Tibial artery (tissue), 4 donors: ENCODE results near the gene PAWR.

ENCODE experiments used
- DNase-seq, 2 donors: peaks; one replicate each; pipeline ENCODE4 v3.0.0-alpha.2; 2019
- H3K27ac ChIP-seq, 2 donors: fragments of 200-600 bp; sonication (generic) in 1 of 2; 1 replicate in 1 of 2; 2 replicates in 1 of 2; pipeline ENCODE4 v1.5.1; 2018 to 2019; ENCODE audit warnings: mild to moderate bottlenecking in 1 of 2
- H3K27me3 ChIP-seq, 2 donors: fragments of 200-600 bp; sonication (generic) in 1 of 2; one replicate each; pipeline versions ENCODE4 v1.5.1 to v1.6.0; 2016 to 2019
- H3K36me3 ChIP-seq, 3 donors: fragments of 200-600 bp; sonication (generic) in 2 of 3; one replicate each; pipeline ENCODE4 v1.5.1; 2016 to 2019; ENCODE audit warnings: mild to moderate bottlenecking in 2 of 3
- H3K4me1 ChIP-seq, 4 donors: fragments of 200-600 bp; sonication (generic) in 2 of 4; 1 replicate in 3 of 4; 2 replicates in 1 of 4; pipeline ENCODE4 v1.5.1; 2016 to 2019
- H3K4me3 ChIP-seq, 2 donors: fragments of 200-600 bp; sonication (generic) in 1 of 2; 1 replicate in 1 of 2; 2 replicates in 1 of 2; pipeline ENCODE4 v1.5.1; 2018 to 2019; ENCODE audit warnings: mild to moderate bottlenecking in 2 of 2
- H3K9me3 ChIP-seq, 3 donors: fragments of 200-600 bp; sonication (generic) in 1 of 3; one replicate each; pipeline ENCODE4 v1.5.1; 2016 to 2019
- CTCF ChIP-seq, 2 experiments: fragments of 200-600 bp in 1 of 2; fragments of 450-650 bp in 1 of 2; IDR thresholded peaks; one replicate each; pipeline ENCODE4 v1.5.1; 2017 to 2019; ENCODE audit warnings: antibody characterized with exemption in 2 of 2, mild to moderate bottlenecking in 1 of 2, moderate library complexity in 1 of 2
- intact Hi-C: fragments of 100-400 bp; cut with DNase I; formaldehyde crosslinking; loops from one replicate; pipeline ENCODE4 v1.15.0; 2023; ENCODE audit warnings: low total_unique reads

Gene PAWR

GRCh38 chr12:79665212-79665887 lies 25.4 kb downstream of the PAWR start:
- H3K27me3 ChIP-seq: no peaks in the 10 kb centered on the region
- no peak for DNase-seq
- H3K4me3 ChIP-seq: no peak overlapping the region
- no peaks in the 10 kb centered on the region for H3K9me3 ChIP-seq
- intact Hi-C loops: no loop called here
- peaks cover 0 to 64% (median 16%) of the 10 kb centered on the region in 4 donors for H3K4me1 ChIP-seq
- TF ChIP-seq CTCF (IDR thresholded peaks at IDR 0.05): no peak
- no peaks in the 10 kb centered on the region for H3K36me3 ChIP-seq
- H3K27ac ChIP-seq: peak overlapping the region in 1 of 2 donors; percentile 1

- H3K27me3 ChIP-seq: no peaks in the 10 kb centered on the region
- DNase-seq: no peak
- H3K4me3 ChIP-seq: no peak overlapping the region
- peak overlapping the region in 1 of 2 donors; percentile 11 for H3K27ac ChIP-seq
- no peaks in the 10 kb centered on the region for H3K36me3 ChIP-seq
- no peak for TF ChIP-seq CTCF (IDR thresholded peaks at IDR 0.05)
- H3K4me1 ChIP-seq: peaks cover 0 to 56% (median 15%) of the 10 kb centered on the region in 4 donors
- intact Hi-C loops: no loop called here
- H3K9me3 ChIP-seq: no peaks in the 10 kb centered on the region
Measured at GRCh38 chr12:79664518-79664917, 26.2 kb downstream of the PAWR start.

GRCh38 chr12:79662046-79662811 lies 28.5 kb downstream of the PAWR start:
- Histone ChIP-seq H3K27me3 (no peaks in the 10 kb centered on the region), H3K9me3 (no peaks in the 10 kb centered on the region), H3K4me1 (peaks cover 0 to 54% (median 10%) of the 10 kb centered on the region in 4 donors), H3K36me3 (no peaks in the 10 kb centered on the region), H3K4me3 (no peak overlapping the region), H3K27ac (no peak overlapping the region)
- intact Hi-C loops: no loop called here
- no peak for TF ChIP-seq CTCF (IDR thresholded peaks at IDR 0.05)
- DNase-seq: no peak

GRCh38 chr12:79661629-79662028 lies 29.1 kb downstream of the PAWR start:
- peaks cover 0 to 51% (median 10%) of the 10 kb centered on the region in 4 donors for H3K4me1 ChIP-seq
- H3K27me3 ChIP-seq: no peaks in the 10 kb centered on the region
- H3K9me3 ChIP-seq: no peaks in the 10 kb centered on the region
- no peaks in the 10 kb centered on the region for H3K36me3 ChIP-seq
- no peak for TF ChIP-seq CTCF (IDR thresholded peaks at IDR 0.05)
- no peak overlapping the region for H3K4me3 ChIP-seq
- DNase-seq: no peak
- H3K27ac ChIP-seq: no peak overlapping the region
- intact Hi-C loops: no loop called here

- H3K27ac ChIP-seq: no peak overlapping the region
- DNase-seq: no peak
- H3K4me1 ChIP-seq: peaks cover 0 to 42% (median 3%) of the 10 kb centered on the region in 4 donors
- H3K27me3 ChIP-seq: no peaks in the 10 kb centered on the region
- no peaks in the 10 kb centered on the region for H3K36me3 ChIP-seq
- H3K4me3 ChIP-seq: no peak overlapping the region
- TF ChIP-seq CTCF (IDR thresholded peaks at IDR 0.05): no peak
- no peaks in the 10 kb centered on the region for H3K9me3 ChIP-seq
- intact Hi-C loops: no loop called here
Measured at GRCh38 chr12:79659961-79660431, 30.8 kb downstream of the PAWR start.
